AG04449 (cell line): ENCODE measurements around the gene HIVEP3.

Source experiments
- CTCF ChIA-PET: fragments of 350-600 bp; formaldehyde crosslinking; extraction: SDS; loops from one replicate; lab custom pipeline; 2021; ENCODE audit warnings: antibody characterized with exemption; lab: Yijun Ruan, JAX
- POLR2A ChIA-PET: fragments of 400-600, 350-600 bp; formaldehyde crosslinking; extraction: SDS; loops from one replicate; lab custom pipeline; 2020; ENCODE audit warnings: antibody characterized with exemption, inconsistent platforms; lab: Yijun Ruan, JAX
- DNase-seq: peaks from one replicate; pipeline ENCODE4 v3.0.0-alpha.2; 2010; ENCODE audit warnings: low read depth, low spot score
- H3K4me3 ChIP-seq: 2 replicates; pipeline ENCODE4 v1.5.1; 2011; ENCODE audit warnings: low read depth, mild to moderate bottlenecking, control low read depth, low read length
- CTCF ChIP-seq: IDR thresholded peaks from one replicate; pipeline ENCODE4 v1.5.1; 2011; ENCODE audit warnings: mild to moderate bottlenecking, moderate library complexity, low read length, control low read depth, inconsistent platforms; ENCODE audit not compliant: insufficient read depth; ENCODE audit errors: missing control alignments

The HIVEP3 gene

GRCh38 chr1:41735631-41736260 lies 183.0 kb downstream of the HIVEP3 start:
- POLR2A ChIA-PET, result no interaction called here
- no peak for TF ChIP-seq CTCF
- DNase-seq, result no peak
- CTCF ChIA-PET, result no interaction called here
- H3K4me3 ChIP-seq, result no peak overlapping the region

GRCh38 chr1:41735139-41735538 lies 183.6 kb downstream of the HIVEP3 start:
- H3K4me3 ChIP-seq, result no peak overlapping the region
- POLR2A ChIA-PET, result no interaction called here
- no peak for DNase-seq
- no peak for TF ChIP-seq CTCF
- CTCF ChIA-PET, result no interaction called here

- H3K4me3 ChIP-seq, result no peak overlapping the region
- TF ChIP-seq CTCF, result no peak
- CTCF ChIA-PET, result no interaction called here
- POLR2A ChIA-PET, result interaction anchor here (1.2 kb wide), 1 partner anchor 20 kb away, joined by 3 read pairs; no protein-coding TSS in a partner anchor
- DNase-seq, result no peak
Observed at GRCh38 chr1:41734201-41734970, 184.3 kb downstream of the HIVEP3 start.

GRCh38 chr1:41733725-41734124 lies 185.0 kb downstream of the HIVEP3 start:
- no peak for TF ChIP-seq CTCF
- ChIA-PET CTCF (no interaction called here), POLR2A (interaction anchor here (1.2 kb wide), 1 partner anchor 20 kb away, joined by 3 read pairs; no protein-coding TSS in a partner anchor)
- DNase-seq, result no peak
- H3K4me3 ChIP-seq, result no peak overlapping the region

- POLR2A ChIA-PET, result no interaction called here
- CTCF ChIA-PET, result no interaction called here
- no peak for DNase-seq
- TF ChIP-seq CTCF, result no peak
- H3K4me3 ChIP-seq, result no peak overlapping the region
Observed at GRCh38 chr1:41733021-41733420, 185.7 kb downstream of the HIVEP3 start.

- ChIA-PET CTCF (interaction anchor here (1.0 kb wide), 1 partner anchor 8 kb away, joined by 3 read pairs; no protein-coding TSS in a partner anchor), POLR2A (no interaction called here)
- H3K4me3 ChIP-seq, result no peak overlapping the region
- no peak for TF ChIP-seq CTCF
- DNase-seq, result no peak
Observed at GRCh38 chr1:41731516-41732030, 187.1 kb downstream of the HIVEP3 start.
